Measurements from ENCODE around the gene IL1RAPL2.

The IL1RAPL2 gene

DNA sequence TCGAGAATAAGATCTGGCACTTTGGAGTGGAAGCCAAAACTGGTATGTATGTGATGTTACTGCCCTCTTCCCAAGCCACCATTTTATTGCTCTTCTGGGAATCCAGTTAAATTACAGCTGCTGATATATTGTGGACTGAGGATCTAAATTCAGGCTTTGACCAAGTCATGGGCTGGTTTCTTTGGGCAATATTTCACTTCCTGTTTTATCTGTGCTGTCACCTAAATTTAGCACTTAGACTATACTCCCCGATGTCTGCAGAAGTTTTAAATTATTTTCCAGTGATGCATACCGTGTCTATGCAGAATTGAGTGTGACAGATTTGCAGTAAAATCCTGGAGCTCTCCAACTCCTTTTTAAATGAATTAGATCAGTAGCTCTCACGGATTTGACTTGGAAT lies 554.5 kb downstream of the IL1RAPL2 start (continued):
- no peak for TF ChIP-seq ZNF2 (tag by site-specific recombination; IDR thresholded peaks at IDR 0.05)
- no peak for TF ChIP-seq ZNF837 (tag by site-specific recombination; IDR thresholded peaks at IDR 0.05)
- TF ChIP-seq ZNF214 (tag by site-specific recombination; IDR thresholded peaks at IDR 0.05; ENCODE audit: borderline replicate concordance) = no peak
- no peak for TF ChIP-seq YY2 (tag by site-specific recombination; IDR thresholded peaks at IDR 0.05)
- no peak for TF ChIP-seq ZFP3 (tag by site-specific recombination; IDR thresholded peaks at IDR 0.05; ENCODE audit: low read depth)
- TF ChIP-seq ZNF48 (tag by site-specific recombination; IDR thresholded peaks at IDR 0.05) = no peak

DNA sequence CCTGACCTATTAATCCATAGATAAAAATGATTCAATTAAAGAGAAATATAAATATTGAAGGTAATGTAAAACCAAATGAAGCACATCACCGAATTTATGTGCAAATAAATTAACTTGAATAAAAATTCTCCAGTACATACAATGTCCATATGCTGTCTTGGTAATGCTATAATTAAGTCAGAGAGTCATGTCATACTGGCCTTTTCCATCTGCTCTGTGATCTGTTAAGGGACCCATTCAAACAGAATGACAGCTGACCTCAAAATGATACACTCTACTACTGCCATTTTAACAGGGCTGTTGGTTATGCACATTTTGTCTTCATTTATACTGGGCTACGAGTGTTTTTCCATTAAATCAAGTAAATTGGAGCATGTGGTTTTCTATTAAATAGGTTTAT lies 555.2 kb downstream of the IL1RAPL2 start:
- CTCF ChIA-PET = no interaction called here
- no peaks in the 10 kb centered on the region for H3K9me3 ChIP-seq (ENCODE audit: control insufficient read depth, insufficient read depth, low read depth, low read length)
- H3K4me1 ChIP-seq (ENCODE audit: control insufficient read depth, insufficient read depth, low read length) = no peaks in the 10 kb centered on the region
- TF ChIP-seq ZNF768 (tag by site-specific recombination; IDR thresholded peaks at IDR 0.05) (no peak), ZNF76 (tag by site-specific recombination; IDR thresholded peaks at IDR 0.05; ENCODE audit: borderline replicate concordance, low read depth) (no peak), PRDM1 (tag by site-specific recombination; IDR thresholded peaks at IDR 0.05) (no peak), ZNF223 (tag by site-specific recombination; IDR thresholded peaks at IDR 0.05) (no peak), ZNF610 (tag by site-specific recombination; IDR thresholded peaks at IDR 0.05; ENCODE audit: borderline replicate concordance) (no peak), ZSCAN23 (tag by site-specific recombination; IDR thresholded peaks at IDR 0.05) (no peak), HOXC10 (CRISPR knock-in tag; IDR thresholded peaks at IDR 0.05) (no peak), ZNF248 (tag by site-specific recombination; IDR thresholded peaks at IDR 0.05) (no peak), ZNF433 (tag by site-specific recombination; IDR thresholded peaks at IDR 0.05; ENCODE audit: low read depth) (no peak), ZNF157 (tag by site-specific recombination; IDR thresholded peaks at IDR 0.05) (no peak), ZNF677 (tag by site-specific recombination; IDR thresholded peaks at IDR 0.05) (no peak), ZNF266 (tag by site-specific recombination; IDR thresholded peaks at IDR 0.05; ENCODE audit: low read depth) (no peak), TRIM28 (IDR thresholded peaks at IDR 0.05; ENCODE audit: borderline replicate concordance, low read length) (no peak), ZNF529 (tag by site-specific recombination; IDR thresholded peaks at IDR 0.05; ENCODE audit: insufficient replicate concordance) (no peak), FEZF1 (tag by site-specific recombination; IDR thresholded peaks at IDR 0.05) (no peak)
- TF ChIP-seq, protein P1, sequence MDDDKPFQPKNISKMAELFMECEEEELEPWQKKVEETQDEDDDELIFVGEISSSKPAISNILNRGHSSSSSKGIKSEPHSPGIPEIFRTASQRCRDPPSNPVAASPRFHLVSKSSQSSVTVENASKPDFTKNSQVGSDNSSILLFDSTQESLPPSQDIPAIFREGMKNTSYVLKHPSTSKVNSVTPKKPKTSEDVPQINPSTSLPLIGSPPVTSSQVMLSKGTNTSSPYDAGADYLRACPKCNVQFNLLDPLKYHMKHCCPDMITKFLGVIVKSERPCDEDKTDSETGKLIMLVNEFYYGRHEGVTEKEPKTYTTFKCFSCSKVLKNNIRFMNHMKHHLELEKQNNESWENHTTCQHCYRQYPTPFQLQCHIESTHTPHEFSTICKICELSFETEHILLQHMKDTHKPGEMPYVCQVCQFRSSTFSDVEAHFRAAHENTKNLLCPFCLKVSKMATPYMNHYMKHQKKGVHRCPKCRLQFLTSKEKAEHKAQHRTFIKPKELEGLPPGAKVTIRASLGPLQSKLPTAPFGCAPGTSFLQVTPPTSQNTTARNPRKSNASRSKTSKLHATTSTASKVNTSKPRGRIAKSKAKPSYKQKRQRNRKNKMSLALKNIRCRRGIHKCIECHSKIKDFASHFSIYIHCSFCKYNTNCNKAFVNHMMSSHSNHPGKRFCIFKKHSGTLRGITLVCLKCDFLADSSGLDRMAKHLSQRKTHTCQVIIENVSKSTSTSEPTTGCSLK (tag by site-specific recombination; IDR thresholded peaks at IDR 0.05) = no peak
- TF ChIP-seq, protein P2, sequence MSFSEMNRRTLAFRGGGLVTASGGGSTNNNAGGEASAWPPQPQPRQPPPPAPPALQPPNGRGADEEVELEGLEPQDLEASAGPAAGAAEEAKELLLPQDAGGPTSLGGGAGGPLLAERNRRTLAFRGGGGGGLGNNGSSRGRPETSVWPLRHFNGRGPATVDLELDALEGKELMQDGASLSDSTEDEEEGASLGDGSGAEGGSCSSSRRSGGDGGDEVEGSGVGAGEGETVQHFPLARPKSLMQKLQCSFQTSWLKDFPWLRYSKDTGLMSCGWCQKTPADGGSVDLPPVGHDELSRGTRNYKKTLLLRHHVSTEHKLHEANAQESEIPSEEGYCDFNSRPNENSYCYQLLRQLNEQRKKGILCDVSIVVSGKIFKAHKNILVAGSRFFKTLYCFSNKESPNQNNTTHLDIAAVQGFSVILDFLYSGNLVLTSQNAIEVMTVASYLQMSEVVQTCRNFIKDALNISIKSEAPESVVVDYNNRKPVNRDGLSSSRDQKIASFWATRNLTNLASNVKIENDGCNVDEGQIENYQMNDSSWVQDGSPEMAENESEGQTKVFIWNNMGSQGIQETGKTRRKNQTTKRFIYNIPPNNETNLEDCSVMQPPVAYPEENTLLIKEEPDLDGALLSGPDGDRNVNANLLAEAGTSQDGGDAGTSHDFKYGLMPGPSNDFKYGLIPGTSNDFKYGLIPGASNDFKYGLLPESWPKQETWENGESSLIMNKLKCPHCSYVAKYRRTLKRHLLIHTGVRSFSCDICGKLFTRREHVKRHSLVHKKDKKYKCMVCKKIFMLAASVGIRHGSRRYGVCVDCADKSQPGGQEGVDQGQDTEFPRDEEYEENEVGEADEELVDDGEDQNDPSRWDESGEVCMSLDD (tag by site-specific recombination; IDR thresholded peaks at IDR 0.05) = no peak
- TF ChIP-seq, protein P3, sequence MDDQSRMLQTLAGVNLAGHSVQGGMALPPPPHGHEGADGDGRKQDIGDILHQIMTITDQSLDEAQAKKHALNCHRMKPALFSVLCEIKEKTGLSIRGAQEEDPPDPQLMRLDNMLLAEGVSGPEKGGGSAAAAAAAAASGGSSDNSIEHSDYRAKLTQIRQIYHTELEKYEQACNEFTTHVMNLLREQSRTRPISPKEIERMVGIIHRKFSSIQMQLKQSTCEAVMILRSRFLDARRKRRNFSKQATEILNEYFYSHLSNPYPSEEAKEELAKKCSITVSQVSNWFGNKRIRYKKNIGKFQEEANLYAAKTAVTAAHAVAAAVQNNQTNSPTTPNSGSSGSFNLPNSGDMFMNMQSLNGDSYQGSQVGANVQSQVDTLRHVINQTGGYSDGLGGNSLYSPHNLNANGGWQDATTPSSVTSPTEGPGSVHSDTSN (CRISPR knock-in tag; IDR thresholded peaks at IDR 0.05) = no peak
- TF ChIP-seq, protein P4, sequence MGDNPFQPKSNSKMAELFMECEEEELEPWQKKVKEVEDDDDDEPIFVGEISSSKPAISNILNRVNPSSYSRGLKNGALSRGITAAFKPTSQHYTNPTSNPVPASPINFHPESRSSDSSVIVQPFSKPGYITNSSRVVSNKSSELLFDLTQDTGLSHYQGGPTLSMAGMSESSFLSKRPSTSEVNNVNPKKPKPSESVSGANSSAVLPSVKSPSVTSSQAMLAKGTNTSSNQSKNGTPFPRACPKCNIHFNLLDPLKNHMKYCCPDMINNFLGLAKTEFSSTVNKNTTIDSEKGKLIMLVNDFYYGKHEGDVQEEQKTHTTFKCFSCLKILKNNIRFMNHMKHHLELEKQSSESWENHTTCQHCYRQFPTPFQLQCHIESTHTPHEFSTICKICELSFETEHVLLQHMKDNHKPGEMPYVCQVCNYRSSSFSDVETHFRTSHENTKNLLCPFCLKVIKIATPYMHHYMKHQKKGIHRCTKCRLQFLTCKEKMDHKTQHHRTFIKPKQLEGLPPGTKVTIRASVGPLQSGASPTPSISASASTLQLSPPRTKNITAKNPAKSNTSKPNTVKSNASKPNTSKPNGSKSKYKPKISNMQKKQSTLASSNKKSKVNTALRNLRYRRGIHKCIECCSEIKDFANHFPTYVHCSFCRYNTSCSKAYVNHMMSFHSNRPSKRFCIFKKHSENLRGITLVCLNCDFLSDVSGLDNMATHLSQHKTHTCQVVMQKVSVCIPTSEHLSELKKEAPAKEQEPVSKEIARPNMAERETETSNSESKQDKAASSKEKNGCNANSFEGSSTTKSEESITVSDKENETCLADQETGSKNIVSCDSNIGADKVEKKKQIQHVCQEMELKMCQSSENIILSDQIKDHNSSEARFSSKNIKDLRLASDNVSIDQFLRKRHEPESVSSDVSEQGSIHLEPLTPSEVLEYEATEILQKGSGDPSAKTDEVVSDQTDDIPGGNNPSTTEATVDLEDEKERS (tag by site-specific recombination; IDR thresholded peaks at IDR 0.05) = no peak
- no peak overlapping the region for H3K27ac ChIP-seq (ENCODE audit: extremely low read depth, low read depth, low read length)
- no peak overlapping the region for H3K4me3 ChIP-seq (ENCODE audit: low read depth, low read length)
- POLR2A ChIA-PET = no interaction called here
- no peaks in the 10 kb centered on the region for H3K36me3 ChIP-seq (ENCODE audit: control insufficient read depth in 2 of 2, insufficient read depth in 1 of 2, low read length in 2 of 2)

Measured in HEK293 (cell line).